ENCODE data around the gene MADD.

DNA sequence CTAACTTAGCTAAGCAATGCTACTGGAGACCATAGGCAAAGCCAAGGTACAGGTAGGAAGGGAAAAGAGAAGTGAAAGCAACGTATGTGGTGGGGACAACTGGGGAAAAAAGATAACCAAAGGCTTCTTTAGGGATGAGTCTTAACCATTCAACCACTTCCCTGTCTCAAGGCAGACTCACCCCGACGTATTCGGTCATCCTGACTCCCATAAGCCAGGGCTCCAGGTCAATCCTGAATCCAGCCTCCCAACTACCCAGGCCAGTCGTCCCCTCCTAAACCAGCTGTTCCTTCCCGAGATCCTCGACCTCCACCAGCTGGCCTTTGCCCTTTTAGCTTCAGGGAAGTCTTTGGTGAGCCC lies 21.6 kb upstream of the MADD start:
- TF ChIP-seq POLR2A (IDR thresholded peaks at IDR 0.05; ENCODE audit: low read depth, low read length) (no peak), POLR2AphosphoS5 (IDR thresholded peaks at IDR 0.05; ENCODE audit: low read depth, low read length) (no peak)
